GM18517 (cell line): Measurements from ENCODE around the gene DNM2.

Experiments used
- ATAC-seq: cut with Tn5 transposase; IDR thresholded peaks from one replicate; pipeline ENCODE4 v1.9.1; 2021; ENCODE audit warnings: mild to moderate bottlenecking, moderate library complexity; ENCODE audit not compliant: unreplicated experiment

The DNM2 gene

GRCh38 chr19:10690341-10690781 is 27.5 kb upstream of the DNM2 start:
- ATAC-seq: no peak

GRCh38 chr19:10691178-10691881 is 26.5 kb upstream of the DNM2 start:
- no peak for ATAC-seq

GRCh38 chr19:10691883-10692282 is 26.0 kb upstream of the DNM2 start:
- no peak for ATAC-seq

GRCh38 chr19:10692673-10693264 is 25.1 kb upstream of the DNM2 start:
- no peak for ATAC-seq

GRCh38 chr19:10694706-10695307 is 23.1 kb upstream of the DNM2 start:
- no peak for ATAC-seq

- ATAC-seq: no peak
These were observed 22.2 kb upstream of the DNM2 start for GRCh38 chr19:10695401-10696398.

GRCh38 chr19:10699650-10700335 is 18.1 kb upstream of the DNM2 start:
- ATAC-seq: no peak

- ATAC-seq: no peak
These were observed 15.8 kb upstream of the DNM2 start for GRCh38 chr19:10701955-10702525.

GRCh38 chr19:10706990-10707389 is 10.9 kb upstream of the DNM2 start:
- ATAC-seq: no peak

- ATAC-seq: no peak
These were observed 10.4 kb upstream of the DNM2 start for GRCh38 chr19:10707440-10707839.

GRCh38 chr19:10708291-10708690 is 9.6 kb upstream of the DNM2 start:
- no peak for ATAC-seq

- ATAC-seq: no peak
These were observed 5.8 kb upstream of the DNM2 start for GRCh38 chr19:10712045-10712444.

GRCh38 chr19:10712754-10713153 is 5.1 kb upstream of the DNM2 start:
- ATAC-seq: no peak

GRCh38 chr19:10713317-10713716 is 4.6 kb upstream of the DNM2 start:
- ATAC-seq: no peak

- ATAC-seq: no peak
These were observed 874 bp upstream of the DNM2 start for GRCh38 chr19:10717054-10717355.

- ATAC-seq: peak; percentile 4
These were observed 622 bp downstream of the DNM2 start for GRCh38 chr19:10718205-10719196.

- no peak for ATAC-seq
These were observed 1.6 kb downstream of the DNM2 start for GRCh38 chr19:10719466-10719961.

GRCh38 chr19:10720607-10721125 is 2.8 kb downstream of the DNM2 start:
- ATAC-seq: no peak

GRCh38 chr19:10723591-10723990 is 5.7 kb downstream of the DNM2 start:
- ATAC-seq: no peak
